Endothelial cell of hepatic sinusoid (primary cell): ENCODE measurements around the gene SP2.

Experiments
- in situ Hi-C: cut with HindIII; loops from 2 replicates; pipeline ENCODE4 v1.10.0; 2017; ENCODE audit warnings: low sequenced_read_pairs

Gene SP2

DNA sequence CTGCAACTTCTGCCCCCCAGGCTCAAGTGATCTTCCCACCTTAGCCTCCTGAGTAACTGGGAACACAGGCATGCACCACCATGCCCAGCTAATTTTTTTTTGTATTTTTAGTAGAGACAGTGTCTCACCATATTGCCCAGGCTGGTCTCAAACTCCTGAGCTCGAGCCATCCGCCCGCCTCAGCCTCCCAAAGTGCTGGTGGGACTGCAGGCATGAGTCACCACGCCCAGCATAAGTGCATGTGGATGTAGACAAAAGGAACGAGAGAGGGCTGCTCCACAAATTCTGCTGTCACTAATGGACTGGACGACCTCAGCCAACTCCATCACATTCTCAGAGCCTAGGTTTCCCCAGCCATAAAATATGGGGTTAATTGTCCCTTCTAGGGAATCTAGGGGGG, 7.7 kb upstream of the SP2 start:
- in situ Hi-C loops: no loop called here

DNA sequence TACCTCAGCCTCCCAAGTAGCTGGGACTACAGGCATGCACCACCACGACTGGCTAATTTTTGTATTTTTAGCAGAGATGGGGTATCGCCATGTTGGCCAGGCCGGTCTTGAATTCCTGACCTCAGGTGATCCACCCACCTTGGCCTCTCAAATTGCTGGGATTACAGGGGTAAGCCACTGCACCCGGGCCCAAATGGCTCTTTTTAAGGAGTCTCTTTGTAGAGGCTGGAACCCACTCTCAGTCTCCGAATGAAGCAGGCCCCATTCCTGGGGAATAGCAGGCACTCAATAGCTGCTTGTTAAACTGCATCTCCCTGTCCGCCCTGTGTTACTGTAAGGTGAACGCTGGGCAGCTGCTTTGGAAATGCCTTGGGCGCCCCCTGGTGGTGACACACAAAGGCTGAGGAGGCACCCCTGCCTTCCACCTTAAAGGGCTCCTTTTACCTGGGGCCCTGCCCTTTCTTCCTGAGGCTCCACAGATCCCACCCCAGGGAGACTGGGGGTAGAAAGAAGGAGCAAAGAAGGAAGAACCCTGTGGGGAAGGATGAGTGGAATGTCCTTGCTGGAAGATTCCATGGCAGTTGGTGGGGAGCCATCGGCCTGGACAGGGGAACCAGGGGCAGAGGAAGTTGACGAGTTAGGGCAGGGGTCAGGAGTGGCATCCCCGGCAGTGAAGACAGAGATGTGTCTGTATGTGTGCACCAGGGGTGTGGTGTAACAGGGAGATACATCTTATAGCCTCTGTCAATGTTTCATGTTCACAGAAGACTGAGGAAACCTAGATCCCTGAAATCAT, 6.1 kb upstream of the SP2 start:
- in situ Hi-C loops: loop anchor here (5.0 kb wide), 1 partner anchor 33 kb away; no protein-coding TSS in a partner anchor

DNA sequence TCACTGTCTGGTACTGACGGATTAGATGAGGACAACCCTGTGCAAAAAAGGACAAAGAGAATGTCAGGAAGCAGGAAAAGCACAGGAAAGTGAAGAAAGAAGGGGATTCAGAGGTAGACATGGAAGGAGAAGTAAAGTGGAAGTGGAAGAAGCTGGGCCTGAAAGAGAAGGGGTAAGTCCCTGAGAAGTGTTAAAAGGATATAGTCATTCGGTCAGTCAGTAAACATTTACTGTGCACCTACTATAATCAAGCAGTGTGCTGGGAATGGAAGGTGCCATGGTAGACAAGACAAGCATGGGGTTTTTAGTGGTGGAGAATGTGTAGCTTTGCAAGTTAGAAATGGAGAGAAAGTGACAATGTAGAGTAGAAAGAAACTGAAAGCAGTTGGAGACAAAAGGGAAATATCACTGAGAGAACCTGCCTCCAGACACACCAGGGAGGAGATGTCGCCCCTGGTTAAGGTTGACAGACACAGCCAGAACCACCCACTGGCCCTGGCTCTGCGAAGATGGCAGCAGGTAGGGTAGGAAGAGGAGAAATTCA, 4.4 kb upstream of the SP2 start:
- in situ Hi-C loops: loop anchor here (5.0 kb wide), 1 partner anchor 34 kb away; no protein-coding TSS in a partner anchor

DNA sequence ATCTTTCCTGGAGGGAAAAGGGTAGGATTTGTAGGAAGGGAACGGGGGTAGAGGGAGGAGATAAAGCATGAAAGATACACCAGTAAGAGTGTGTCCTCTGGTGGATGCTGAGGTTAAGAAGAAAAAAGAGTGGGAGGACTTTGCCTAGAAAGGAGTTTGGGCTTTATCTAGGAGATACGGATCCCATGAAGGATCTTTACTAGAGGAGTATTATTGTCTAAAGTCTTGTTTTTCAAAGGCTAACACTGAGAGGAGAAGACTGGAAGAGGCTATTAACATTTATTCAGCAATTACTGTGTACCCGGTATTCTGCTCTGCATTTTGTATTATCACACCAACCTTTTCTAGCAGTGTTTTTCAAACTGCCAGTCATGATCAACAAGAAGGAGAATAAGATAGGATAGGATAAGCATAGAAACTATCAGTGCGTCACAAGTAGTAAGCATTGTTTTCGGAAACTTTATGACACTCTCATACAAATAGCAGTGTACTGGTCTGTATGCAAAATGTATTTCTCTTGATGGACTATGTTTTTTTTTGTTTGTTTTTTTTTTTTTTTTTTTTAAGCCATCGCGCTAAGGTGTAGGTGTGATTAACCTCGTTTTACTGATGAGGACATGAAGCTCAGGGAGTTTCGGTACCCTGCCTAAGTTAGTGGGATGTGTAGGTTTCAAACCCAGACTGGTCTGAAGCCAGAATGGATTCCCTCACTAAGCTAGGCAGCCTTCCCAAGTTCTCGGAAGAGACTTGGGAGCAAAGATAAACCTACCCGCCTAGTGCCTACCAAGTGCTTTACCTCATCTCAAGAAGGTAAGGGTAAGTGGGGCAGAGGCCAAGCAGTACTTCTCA, 1.3 kb upstream of the SP2 start:
- in situ Hi-C loops: loop anchor here (5.0 kb wide), 1 partner anchor 37 kb away; no protein-coding TSS in a partner anchor

DNA sequence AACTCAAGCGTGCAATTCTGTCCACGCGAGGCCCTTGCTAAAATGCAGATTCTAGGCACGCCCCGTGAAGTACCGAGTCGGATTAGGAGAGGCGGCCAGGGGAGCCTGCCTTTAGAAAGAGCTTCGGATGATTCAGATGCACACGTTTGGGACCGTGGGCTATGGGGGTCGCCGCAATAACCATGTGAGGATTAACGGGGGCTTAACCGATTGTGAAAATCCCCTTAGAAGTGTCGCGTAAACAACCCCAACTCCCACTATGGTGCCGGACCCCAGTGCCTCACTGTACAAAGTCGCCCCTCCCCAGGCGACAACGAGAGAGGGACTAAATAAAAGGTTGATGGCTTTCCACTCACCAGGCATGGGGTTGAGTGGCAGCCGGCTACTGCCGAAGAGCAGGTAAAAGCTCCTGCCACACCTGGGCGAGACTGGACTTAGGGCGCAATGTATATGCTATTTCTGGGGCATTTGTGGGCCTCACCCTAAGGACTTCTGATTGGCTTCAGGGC, 635 bp upstream of the SP2 start:
- in situ Hi-C loops: no loop called here

DNA sequence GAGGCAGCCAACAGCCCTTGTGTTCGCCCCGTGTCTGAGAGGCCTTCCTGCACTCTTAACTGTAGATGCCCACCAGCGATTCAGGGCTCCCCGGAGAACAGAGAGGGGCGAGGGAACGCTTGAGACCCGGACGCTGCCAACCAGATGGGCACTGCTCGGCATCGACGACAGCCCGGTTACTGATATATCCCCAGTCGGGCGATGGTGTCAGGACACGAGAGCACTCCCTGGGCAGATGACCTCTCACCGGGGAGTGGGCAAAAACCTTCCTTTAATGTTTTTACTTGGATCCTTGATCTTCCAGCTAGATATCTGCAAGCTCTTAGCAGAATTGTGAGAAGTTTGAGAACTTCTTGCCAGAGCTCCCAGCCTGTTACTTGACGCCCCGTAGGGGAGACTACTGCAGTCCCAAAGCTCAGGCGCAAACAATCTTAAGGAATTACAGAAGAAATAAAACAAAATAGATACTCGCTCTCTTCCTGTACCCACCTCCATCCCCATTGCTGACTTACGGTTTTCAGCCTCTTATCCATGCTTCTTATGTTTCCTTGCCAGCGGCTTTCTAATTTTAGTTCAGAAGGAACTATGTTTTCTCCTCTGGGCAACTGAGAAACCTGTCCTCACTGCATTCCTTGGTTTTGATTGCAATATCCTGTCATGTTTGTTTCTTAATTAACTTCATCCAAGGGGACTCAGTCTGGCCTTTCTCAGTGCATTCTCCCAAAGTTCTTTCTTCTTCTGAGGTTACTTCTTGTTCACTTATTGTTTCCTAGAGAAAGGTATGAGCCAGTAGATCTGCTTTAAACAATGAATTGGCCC, 845 bp downstream of the SP2 start:
- in situ Hi-C loops: no loop called here

DNA sequence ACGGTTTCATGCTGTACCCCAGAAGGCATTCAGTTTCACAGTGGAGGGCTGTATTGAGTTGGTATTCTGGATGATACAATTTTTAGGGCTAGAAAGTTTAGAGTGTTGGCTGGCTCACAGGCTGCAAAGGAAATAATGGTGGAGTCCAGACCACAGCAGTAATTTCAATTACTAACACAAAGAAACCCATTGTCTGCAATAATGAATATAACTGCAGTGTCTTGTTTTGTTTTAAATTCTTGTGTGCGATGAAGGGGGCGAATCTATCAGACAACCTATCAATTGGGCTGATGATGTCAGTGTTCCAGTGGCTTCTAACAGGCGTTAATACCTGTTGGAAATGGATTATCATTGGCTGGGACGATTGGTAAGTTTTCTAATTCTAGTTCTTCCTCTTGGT, 1.5 kb downstream of the SP2 start:
- in situ Hi-C loops: no loop called here

DNA sequence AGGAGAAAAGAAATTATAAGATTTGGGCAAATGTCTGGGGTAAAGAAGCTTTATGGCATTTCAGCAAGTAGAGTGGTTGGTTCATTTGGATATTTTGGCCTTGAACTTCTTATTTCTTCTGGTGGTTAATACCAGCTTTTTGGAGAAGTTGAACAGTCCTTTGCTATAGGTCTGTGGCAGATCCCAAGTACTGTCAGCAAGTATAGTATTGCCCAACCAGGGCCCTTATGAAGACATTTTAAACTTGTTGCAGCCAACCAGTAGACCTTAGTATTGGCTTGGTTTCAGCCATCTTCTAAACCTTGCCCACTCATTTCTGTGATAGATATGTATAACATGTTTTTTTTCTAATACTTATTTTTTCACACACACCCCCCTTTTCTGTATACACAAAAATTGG, 2.2 kb downstream of the SP2 start:
- in situ Hi-C loops: no loop called here

DNA sequence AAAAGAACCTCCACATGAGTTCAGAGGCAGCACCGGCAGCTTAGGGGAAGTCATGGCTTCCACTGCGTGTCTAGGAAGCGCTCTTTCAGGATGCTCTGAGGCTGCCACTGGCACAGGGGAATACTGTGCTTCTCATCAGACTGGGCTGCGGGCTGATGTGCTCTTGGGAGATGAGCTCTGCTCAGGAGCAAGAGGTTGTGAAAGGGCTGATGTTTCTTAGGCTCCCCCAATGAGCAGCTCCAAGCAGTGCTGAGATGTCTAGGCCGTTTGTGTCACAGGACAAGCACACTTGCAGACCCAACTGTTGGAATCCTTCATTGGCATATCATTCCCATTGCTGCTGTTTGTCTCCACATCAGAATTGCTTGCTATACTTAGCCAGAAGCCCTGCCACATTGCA, 3.6 kb downstream of the SP2 start:
- in situ Hi-C loops: no loop called here

DNA sequence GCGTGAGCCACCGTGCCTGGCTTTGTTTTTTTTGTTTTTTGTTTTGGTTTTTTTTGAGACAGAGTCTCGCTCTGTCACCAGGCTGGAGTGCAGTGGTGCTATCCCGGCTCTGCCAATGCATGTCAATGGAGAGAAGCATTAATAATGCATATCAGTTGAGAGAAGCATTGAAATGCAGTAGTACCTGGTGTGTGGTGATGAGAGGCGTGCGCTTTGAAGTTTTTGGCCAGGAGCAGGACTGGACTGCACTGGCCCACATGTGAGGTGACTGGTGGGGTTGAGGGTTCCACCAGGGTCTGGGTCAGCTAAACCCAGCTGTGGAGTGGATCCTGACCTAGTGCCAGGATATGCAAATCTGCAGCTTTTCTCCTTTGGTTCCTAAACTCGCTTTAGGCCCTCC, 5.4 kb downstream of the SP2 start:
- in situ Hi-C loops: no loop called here

DNA sequence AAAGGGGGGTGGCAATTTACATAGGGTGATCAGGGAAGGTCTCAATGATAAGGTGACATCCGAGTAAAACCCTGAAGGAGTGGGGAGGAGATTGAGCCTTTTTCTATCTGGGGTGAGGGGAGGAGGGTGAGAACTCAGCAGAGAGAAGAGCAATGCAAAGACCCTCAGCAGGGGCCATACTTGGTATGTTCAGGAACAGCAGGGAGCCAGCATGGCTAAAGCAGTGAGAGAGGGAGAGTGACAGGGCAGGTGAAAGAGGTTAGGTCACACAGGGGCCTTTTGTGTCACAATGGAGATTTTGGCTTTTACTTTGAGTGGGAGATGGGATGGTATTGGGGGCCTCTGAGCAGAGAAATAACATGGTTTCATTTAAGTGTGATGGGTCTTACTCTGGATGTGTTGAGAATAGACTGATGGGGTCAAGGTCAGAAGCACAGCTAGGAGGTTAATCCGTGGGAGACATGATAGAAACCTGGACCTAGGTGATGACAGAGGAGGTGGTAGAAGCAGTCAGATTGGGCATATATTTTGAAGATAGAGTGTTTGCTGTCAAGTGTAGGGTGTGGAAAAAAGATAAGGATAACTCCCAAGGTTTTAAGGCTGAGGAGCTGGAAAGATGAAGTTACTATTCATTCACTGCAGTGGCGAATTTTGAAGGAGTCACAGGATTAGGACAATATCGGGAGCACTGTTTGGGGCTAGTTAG, 6.2 kb downstream of the SP2 start:
- in situ Hi-C loops: no loop called here

DNA sequence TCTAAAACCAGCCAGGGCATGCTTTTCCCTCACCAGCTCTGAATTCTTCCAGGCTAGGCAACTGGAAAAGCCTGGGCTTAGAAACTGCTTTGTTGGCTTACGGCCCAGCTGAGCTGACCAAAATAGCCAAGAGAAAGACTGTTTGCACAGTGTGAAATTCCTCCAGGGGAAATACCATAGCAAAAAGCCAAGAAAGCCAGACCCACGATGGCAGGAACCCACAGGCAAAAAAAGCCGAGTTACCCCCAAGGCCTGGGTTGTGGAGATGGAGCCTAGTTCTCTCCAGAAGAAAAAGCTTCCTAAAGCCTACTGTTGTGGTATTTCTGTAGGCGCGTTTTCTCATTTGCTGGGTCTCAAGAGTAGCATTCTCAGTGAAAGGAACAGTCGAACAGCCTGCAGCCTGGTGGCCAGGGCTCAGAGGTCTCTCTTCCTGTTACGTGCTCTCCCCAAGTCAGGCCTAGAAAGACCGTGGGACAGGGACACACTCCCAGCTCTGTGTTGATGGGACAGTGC, 9.2 kb downstream of the SP2 start:
- in situ Hi-C loops: no loop called here

DNA sequence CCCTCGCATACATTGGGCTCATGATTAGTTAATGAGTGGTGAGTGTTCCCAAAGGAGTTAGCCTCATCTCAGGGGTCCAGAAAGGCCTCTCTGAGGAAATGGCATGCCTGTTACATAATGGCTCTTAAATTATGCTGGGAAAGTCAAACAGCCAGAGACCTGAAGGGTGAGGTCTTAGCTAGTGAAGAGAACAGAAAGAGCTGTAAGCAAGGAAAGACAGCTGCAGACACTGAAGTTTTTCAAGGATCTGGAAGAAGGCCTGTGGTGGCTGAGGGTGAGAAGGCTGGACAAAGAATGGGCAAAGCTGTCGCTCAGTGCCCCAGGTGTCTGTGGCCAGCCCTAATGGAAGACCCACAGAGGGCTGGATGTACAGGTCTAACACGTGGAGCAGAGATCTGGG, 10.4 kb downstream of the SP2 start:
- in situ Hi-C loops: no loop called here

DNA sequence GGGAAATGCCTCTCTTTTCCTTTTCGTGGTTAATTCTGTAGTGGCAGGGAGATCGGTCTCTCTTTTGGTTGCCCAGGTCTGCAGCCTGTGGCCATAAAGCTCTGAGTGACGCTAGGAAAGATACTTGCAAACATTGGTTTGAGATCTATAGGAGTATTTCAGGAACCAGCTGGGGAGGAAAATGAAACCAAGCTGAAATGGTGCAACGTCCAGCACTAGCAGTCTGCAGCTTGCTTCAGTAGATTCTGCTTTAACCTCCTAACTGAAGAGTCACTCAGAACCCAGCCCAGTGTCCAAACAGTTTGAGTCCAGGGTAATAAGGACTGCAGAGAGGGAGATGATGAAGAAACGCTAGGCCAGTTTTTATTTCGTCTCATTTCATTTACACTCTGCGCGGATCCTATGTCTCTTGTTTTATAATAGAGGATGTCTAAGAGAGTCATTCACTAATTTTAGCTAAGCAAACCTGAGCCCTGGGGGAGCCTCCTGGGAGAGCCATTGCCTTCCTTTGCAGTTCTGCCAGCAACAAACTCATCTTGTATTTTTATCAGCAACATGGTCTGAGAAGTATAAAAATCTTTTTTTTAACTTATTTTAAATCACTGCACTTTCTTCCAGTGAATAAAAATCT, 12.0 kb downstream of the SP2 start:
- in situ Hi-C loops: no loop called here

DNA sequence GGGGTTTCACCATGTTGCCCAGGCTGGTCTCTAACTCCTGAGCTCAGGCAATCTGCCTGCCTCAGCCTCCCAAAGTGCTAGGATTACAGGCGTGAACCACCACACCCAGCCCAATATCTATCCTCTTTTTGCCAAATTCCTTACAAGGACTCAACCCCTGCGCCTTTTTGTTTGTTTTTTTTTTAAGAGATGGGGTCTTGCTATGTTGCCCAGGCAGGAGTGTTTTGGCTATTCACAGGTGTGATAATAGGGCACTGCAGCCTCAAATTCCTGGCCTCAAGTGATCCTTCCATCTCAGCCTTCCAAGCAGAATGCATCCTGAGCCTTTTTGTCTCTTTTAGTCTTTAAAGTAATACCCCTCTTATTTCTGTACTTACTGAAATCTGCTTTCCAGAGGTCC, 17.0 kb downstream of the SP2 start:
- in situ Hi-C loops: no loop called here

DNA sequence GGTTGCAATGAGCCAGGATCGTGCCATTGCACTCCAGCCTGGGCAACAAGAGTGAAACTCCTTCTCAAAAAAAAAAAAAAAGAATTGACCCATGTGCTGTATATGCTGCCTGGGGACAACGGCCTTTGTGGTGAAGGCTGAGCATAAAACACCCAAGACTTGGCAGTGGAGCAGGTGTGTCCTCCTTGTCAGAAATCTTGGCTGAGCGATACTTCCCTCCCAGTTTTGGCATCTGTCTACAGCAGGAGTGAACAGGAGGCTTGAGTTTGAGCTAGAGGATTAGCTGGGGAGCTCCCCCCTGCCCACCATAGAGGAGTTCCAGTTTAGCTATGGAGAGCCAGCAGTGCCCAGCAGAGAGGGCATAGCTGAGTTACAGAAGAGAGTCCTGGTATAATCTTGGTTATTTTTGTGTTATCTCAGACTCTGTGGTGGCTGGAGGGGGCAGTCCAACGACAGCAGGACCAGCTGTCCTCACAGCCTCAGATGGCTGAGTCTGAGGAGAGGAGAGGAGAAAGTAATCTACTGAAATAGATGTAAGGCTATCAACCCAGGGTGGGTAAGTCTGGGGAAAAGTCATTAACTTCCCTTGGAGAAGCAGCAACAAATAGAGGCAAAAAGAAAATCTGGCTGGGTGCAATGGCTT, 18.4 kb downstream of the SP2 start:
- in situ Hi-C loops: no loop called here

DNA sequence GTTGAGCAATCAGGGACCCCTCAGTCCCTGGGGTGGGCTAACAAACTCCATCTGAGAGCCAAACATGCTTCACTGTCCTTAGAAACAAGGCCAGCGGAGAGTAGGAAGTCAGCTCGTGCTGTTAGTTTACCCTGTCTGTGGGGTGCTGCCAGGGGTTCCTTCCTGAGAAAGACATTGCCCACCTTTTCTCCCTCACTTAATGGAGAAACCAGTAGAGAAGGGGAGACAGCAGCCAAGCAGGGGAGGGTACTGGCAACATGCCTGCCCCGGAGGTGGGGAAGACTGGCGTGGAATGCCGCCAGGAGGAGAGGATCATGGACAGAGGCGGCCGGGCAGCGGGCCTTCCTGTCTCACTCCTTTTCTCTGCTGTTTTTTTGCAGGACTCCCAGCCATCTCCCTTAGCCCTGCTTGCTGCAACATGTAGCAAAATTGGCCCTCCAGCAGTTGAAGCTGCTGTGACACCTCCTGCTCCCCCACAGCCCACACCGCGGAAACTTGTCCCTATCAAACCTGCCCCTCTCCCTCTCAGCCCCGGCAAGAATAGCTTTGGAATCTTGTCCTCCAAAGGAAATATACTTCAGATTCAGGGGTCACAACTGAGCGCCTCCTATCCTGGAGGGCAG, 19.9 kb downstream of the SP2 start:
- in situ Hi-C loops: no loop called here

DNA sequence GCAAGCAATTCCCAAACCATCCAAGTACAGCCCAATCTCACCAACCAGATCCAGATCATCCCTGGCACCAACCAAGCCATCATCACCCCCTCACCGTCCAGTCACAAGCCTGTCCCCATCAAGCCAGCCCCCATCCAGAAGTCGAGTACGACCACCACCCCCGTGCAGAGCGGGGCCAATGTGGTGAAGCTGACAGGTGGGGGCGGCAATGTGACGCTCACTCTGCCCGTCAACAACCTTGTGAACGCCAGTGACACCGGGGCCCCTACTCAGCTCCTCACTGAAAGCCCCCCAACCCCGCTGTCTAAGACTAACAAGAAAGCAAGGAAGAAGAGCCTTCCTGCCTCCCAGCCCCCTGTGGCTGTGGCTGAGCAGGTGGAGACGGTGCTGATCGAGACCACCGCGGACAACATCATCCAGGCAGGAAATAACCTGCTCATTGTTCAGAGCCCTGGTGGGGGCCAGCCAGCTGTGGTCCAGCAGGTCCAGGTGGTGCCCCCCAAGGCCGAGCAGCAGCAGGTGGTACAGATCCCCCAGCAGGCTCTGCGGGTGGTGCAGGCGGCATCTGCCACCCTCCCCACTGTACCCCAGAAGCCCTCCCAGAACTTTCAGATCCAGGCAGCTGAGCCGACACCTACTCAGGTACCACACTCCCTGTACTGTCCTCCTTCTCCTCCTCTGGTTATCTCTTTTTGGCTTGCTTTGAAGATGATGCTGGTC, 20.6 kb downstream of the SP2 start:
- in situ Hi-C loops: no loop called here
